Coronary artery (tissue), 2 donors: ENCODE measurements around the gene NYNRIN.

ENCODE experiments used
- DNase-seq: peaks from one replicate; pipeline ENCODE4 v3.0.0-alpha.2; 2017; ENCODE audit warnings: low spot score
- H3K27ac ChIP-seq, 2 donors: fragments of 200-600 bp; sonication (generic); one replicate each; pipeline ENCODE4 v1.5.1; 2016 to 2019
- H3K4me3 ChIP-seq: fragments of 200-600 bp; sonication (generic); 2 replicates; pipeline ENCODE4 v1.5.1; 2016; ENCODE audit warnings: mild to moderate bottlenecking, moderate library complexity
- CTCF ChIP-seq: fragments of 200-600 bp; sonication (generic); IDR thresholded peaks from one replicate; pipeline ENCODE4 v1.5.1; 2019; ENCODE audit warnings: antibody characterized with exemption

The NYNRIN gene

GRCh38 chr14:24403294-24403998 lies 4.6 kb downstream of the NYNRIN start:
- no peak for DNase-seq
- H3K4me3 ChIP-seq = no peak overlapping the region
- no peak for TF ChIP-seq CTCF
- H3K27ac ChIP-seq = no peak overlapping the region

GRCh38 chr14:24404814-24405213 lies 6.0 kb downstream of the NYNRIN start:
- no peak for DNase-seq
- H3K4me3 ChIP-seq = no peak overlapping the region
- no peak overlapping the region for H3K27ac ChIP-seq
- TF ChIP-seq CTCF = no peak

GRCh38 chr14:24406416-24406815 lies 7.6 kb downstream of the NYNRIN start:
- no peak overlapping the region for H3K4me3 ChIP-seq
- TF ChIP-seq CTCF = no peak

GRCh38 chr14:24407608-24408325 lies 9.0 kb downstream of the NYNRIN start:
- no peak overlapping the region for H3K4me3 ChIP-seq
- H3K27ac ChIP-seq = no peak overlapping the region
- TF ChIP-seq CTCF = no peak
- DNase-seq = no peak

More at GRCh38 chr14:24406416-24406815, 7.6 kb downstream of the NYNRIN start:
- no peak for DNase-seq
- H3K27ac ChIP-seq = no peak overlapping the region

- Histone ChIP-seq H3K4me3 (no peak overlapping the region), H3K27ac (no peak overlapping the region)
- no peak for TF ChIP-seq CTCF
- DNase-seq = peak; percentile 56
These were observed 10.0 kb downstream of the NYNRIN start for GRCh38 chr14:24408764-24409163.

GRCh38 chr14:24409192-24409591 lies 10.4 kb downstream of the NYNRIN start:
- Histone ChIP-seq H3K4me3 (no peak overlapping the region), H3K27ac (no peak overlapping the region)
- no peak for DNase-seq
- TF ChIP-seq CTCF = no peak

GRCh38 chr14:24409956-24410355 lies 11.2 kb downstream of the NYNRIN start:
- no peak for TF ChIP-seq CTCF
- Histone ChIP-seq H3K4me3 (no peak overlapping the region), H3K27ac (no peak overlapping the region)
- no peak for DNase-seq
